Measurements from ENCODE around the gene POLR1B. TPM values are rescaled to one million over a fixed set of nuclear protein-coding genes. Genes with fewer than 3 reads are reported as not detected.

The POLR1B gene
- polyA plus RNA-seq, 1 of the 3 experiments (the other 2 are of a cell fraction): 13.4 TPM

- H3K36me3 ChIP-seq (replicated peaks in 1 of 2; ENCODE audit: control insufficient read depth in 1 of 2, insufficient read depth in 2 of 2, low read length in 1 of 2): peaks cover 12 to 24% of the 10 kb centered on the region in 2 experiments
- H3K9ac ChIP-seq: no peak overlapping the region
- no peaks in the 10 kb centered on the region for H4K20me1 ChIP-seq (ENCODE audit: insufficient read depth)
- H3K9me2 ChIP-seq: no peaks in the 10 kb centered on the region
- CTCF ChIA-PET: no interaction called here
- peak overlapping the region in 1 of 2 experiments; percentile 45; a peak in 2 of 4 replicates for H3K27ac ChIP-seq (ENCODE audit: low read depth in 2 of 2, low read length in 1 of 2)
- H3K4me1 ChIP-seq (ENCODE audit: control insufficient read depth in 1 of 2, insufficient read depth in 2 of 2, low read depth in 1 of 2, low read length in 1 of 2): peaks cover 7 to 11% of the 10 kb centered on the region in 2 experiments; a peak in 3 of 4 replicates
- H3F3A ChIP-seq (replicated peaks; ENCODE audit: insufficient read depth): peaks cover 38% of the 10 kb centered on the region
- H2AFZ ChIP-seq (ENCODE audit: low read depth): no peak overlapping the region
- no peaks in the 10 kb centered on the region for H3K9me3 ChIP-seq
- H3K79me2 ChIP-seq (ENCODE audit: insufficient read depth): no peaks in the 10 kb centered on the region
- no peaks in the 10 kb centered on the region for H3K27me3 ChIP-seq (ENCODE audit: insufficient read depth)
- no peak for DNase-seq
- no peak overlapping the region for H3K4me3 ChIP-seq (ENCODE audit: low read depth in 2 of 2, low read length in 1 of 2)
- H3K4me2 ChIP-seq: no peak overlapping the region
- POLR2A ChIA-PET: no interaction called here
- TF ChIP-seq MAX (IDR thresholded peaks at IDR 0.05; ENCODE audit: low read depth) (no peak), FOXJ3 (CRISPR knock-in tag; IDR thresholded peaks at IDR 0.05) (no peak), SMC3 (IDR thresholded peaks at IDR 0.05; ENCODE audit: low read depth, low read length) (no peak), TAF1 (IDR thresholded peaks at IDR 0.05; ENCODE audit: borderline replicate concordance, low read depth, low read length) (no peak), EZH2phosphoT487 (IDR thresholded peaks at IDR 0.05; ENCODE audit: borderline replicate concordance, low read depth) (no peak), RAD21 (IDR thresholded peaks at IDR 0.05; ENCODE audit: low read length) (no peak), YY1 (IDR thresholded peaks at IDR 0.05; ENCODE audit: low read depth) (no peak), JUND (IDR thresholded peaks at IDR 0.05) (peak; percentile 69), IRF3 (IDR thresholded peaks at IDR 0.05; ENCODE audit: low read depth, low read length) (no peak), NFIC (IDR thresholded peaks at IDR 0.05; ENCODE audit: borderline replicate concordance) (peak; percentile 76), GATA2 (CRISPR knock-in tag; IDR thresholded peaks at IDR 0.05) (no peak), GABPA (IDR thresholded peaks at IDR 0.05; ENCODE audit: low read depth) (no peak), EP300 (IDR thresholded peaks at IDR 0.05; ENCODE audit: borderline replicate concordance in 1 of 2, low read depth in 1 of 2, low read length in 1 of 2) (no peak), ZBTB33 (IDR thresholded peaks at IDR 0.05; ENCODE audit: borderline replicate concordance, low read depth) (no peak), SIN3A (IDR thresholded peaks at IDR 0.05; ENCODE audit: borderline replicate concordance, low read depth, low read length) (no peak), RFX5 (IDR thresholded peaks at IDR 0.05; ENCODE audit: low read length) (no peak), CTCF (IDR thresholded peaks at IDR 0.05) (peak; percentile 28), REST (IDR thresholded peaks at IDR 0.05; ENCODE audit: low read depth, low read length) (no peak), USF1 (IDR thresholded peaks at IDR 0.05; ENCODE audit: borderline replicate concordance, low read depth) (no peak), FOXM1 (IDR thresholded peaks at IDR 0.05; ENCODE audit: low read depth) (no peak), CHD2 (IDR thresholded peaks at IDR 0.05; ENCODE audit: low read length, partially characterized antibody) (no peak), MXI1 (IDR thresholded peaks at IDR 0.05; ENCODE audit: low read depth, low read length) (no peak), TEAD4 (IDR thresholded peaks at IDR 0.05; ENCODE audit: borderline replicate concordance, insufficient read depth) (no peak), USF2 (IDR thresholded peaks at IDR 0.05; ENCODE audit: borderline replicate concordance, low read depth, low read length) (no peak)
Measured at GRCh38 chr2:112579241-112579640, 37.0 kb downstream of the POLR1B start.
